ENCODE results near the gene AP1B1.

The AP1B1 gene

DNA sequence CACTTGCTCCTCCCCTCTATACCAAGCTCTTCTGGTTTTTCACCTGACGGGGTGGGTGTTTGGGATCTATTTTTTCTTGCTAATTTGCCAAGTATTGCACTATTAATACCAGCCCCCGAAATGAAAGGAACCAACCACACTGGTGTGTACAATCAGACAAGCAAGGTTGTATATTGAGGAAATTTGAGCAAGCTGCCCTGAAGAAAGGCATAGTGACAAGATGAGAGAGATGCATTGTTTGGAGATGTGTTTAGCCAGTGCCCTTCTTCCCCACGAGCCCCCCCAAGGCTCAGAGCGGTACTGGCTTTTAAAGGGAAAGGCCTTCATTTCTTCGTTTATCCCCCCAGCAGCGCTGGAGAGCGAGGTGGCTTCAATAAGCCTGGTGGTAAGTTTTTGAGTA is 97.2 kb downstream of the AP1B1 start:
- no peak for DNase-seq

DNA sequence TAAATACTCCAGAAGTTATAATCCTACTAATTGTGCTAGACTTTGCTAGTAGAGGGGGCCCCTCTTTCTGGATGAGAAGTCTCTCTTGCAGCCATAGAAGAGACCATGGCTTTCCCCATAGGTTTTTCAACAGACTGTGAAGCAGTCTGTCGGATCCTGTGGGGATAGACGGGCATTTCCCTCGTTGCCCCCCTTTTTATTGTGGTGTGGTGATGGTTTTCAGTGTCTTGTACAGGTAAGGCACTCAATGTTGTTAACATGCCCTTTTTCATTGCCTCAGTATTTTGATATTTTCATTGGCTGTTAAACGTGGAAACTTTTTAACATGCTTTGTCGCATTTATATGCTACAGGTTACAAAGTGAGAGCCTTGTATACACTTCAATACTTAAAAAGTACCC is 98.3 kb downstream of the AP1B1 start:
- no peak for DNase-seq

DNA sequence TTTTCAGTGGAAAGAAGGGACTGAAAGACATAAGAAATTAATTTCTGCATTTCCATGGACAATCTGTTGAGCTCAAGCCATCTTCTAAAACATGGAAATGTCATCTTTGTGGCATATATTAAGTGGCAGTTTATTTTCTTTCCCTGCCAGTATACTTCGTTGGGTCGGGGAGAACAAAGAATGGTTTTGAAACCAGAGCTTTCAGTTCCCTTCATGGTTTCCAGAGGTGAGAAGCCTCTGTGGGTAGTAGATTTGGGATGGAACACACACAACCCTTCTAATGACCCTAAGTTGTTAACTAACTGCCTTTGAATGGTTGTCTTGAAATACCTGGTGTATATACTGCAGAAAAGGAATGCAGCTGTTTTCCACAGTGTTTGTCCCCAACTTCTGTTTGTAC is 99.5 kb downstream of the AP1B1 start:
- DNase-seq, result no peak

- DNase-seq, result no peak
These were observed 104.2 kb downstream of the AP1B1 start for GRCh38 chr22:29284196-29284595.

- no peak for DNase-seq
These were observed 110.4 kb downstream of the AP1B1 start for GRCh38 chr22:29277927-29278326.
